Esophagus (tissue), 2 donors: ENCODE data around the gene WNT2. TPM values are rescaled to one million over a fixed set of nuclear protein-coding genes. Genes with fewer than 3 reads are reported as not detected.

Experiments
- H3K27ac ChIP-seq, 2 donors: one replicate each; pipeline ENCODE4 v1.5.1; 2013; ENCODE audit warnings: low read depth in 2 of 2, mild to moderate bottlenecking in 2 of 2, inconsistent platforms in 1 of 2, low read length in 1 of 2, moderate library complexity in 1 of 2
- H3K27me3 ChIP-seq, 2 donors: one replicate each; pipeline ENCODE4 v1.6.1; 2013; ENCODE audit warnings: low read length in 2 of 2, control low read depth in 1 of 2, mild to moderate bottlenecking in 1 of 2; ENCODE audit not compliant: insufficient read depth in 2 of 2, control insufficient read depth in 1 of 2
- H3K36me3 ChIP-seq, 2 donors: one replicate each; pipeline ENCODE4 v1.6.1; 2013; ENCODE audit warnings: low read length in 1 of 2; ENCODE audit not compliant: control insufficient read depth in 2 of 2, insufficient read depth in 2 of 2
- H3K4me1 ChIP-seq, 2 donors: one replicate each; pipeline ENCODE4 v1.6.1; 2013; ENCODE audit warnings: low read length in 1 of 2; ENCODE audit not compliant: control insufficient read depth in 2 of 2, insufficient read depth in 2 of 2
- H3K4me3 ChIP-seq, 2 donors: one replicate each; pipeline ENCODE4 v1.5.1; 2013; ENCODE audit warnings: low read length in 2 of 2, mild to moderate bottlenecking in 2 of 2, low read depth in 1 of 2, moderate library complexity in 1 of 2
- H3K9me3 ChIP-seq, 2 donors: one replicate each; pipeline ENCODE4 v1.6.1; 2013; ENCODE audit warnings: mild to moderate bottlenecking in 2 of 2, low read depth in 1 of 2, low read length in 1 of 2, moderate library complexity in 1 of 2; ENCODE audit not compliant: control insufficient read depth in 2 of 2, insufficient read depth in 1 of 2
- WGBS, 2 donors: extraction: QIAGEN DNeasy Blood & Tissue Kit; methylation state at CpG; one replicate each; pipeline ENCODE4 v1.1.7; 2013; 5-methylcytosine and 5-hydroxymethylcytosine counted together
- polyA plus RNA-seq, 2 donors: library from polyadenylated mRNA; stranded (reverse); fragments of 200-250 nt; gene quantifications; one replicate each; pipeline ENCODE4 v1.2.3, GENCODE V29; 2013
- donor health status: healthy with polysubstance abuse.
- donor health status: Bipolar disorder and iron deficiency.

WNT2 gene
- polyA plus RNA-seq, 2 donors: 0.02 TPM; not detected in 1

DNA sequence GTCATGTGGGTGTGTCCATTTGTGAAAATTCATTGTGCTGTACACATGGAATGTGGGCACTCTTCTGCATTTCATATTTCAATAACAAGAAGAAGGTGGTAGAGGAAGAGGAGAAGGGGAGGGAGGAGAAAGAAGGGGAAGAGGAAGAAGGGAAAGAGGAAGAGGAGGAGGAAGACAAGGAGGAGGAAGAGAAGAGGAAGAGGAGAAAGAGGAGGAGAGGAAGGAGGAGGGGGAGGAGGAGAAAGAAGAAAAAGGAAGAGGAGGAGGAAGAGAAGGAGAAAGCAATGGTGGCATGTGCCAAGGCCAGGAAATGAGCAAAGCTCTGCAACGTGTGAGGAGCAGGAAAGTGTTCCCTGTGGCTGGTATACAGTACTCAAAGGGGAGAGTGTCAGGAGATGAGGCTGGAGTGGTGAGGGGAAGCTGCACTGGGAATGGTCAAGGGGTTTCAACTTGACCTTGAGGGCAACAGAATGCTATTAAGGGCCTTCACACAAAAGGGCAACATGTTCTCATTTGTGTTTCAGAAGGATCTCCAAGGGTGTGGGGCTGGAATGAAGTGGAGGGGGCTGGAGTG, 40.5 kb downstream of the WNT2 start:
- H3K9me3 ChIP-seq: no peaks in the 10 kb centered on the region
- H3K4me3 ChIP-seq: no peak overlapping the region
- WGBS, 2 donors: 44 to 59% methylated on average over 1 of the region's 1 CpG
- H3K27ac ChIP-seq: no peak overlapping the region
- peaks cover 0 to 3% of the 10 kb centered on the region in 2 donors for H3K4me1 ChIP-seq
- H3K36me3 ChIP-seq: no peaks in the 10 kb centered on the region
- H3K27me3 ChIP-seq: no peaks in the 10 kb centered on the region

DNA sequence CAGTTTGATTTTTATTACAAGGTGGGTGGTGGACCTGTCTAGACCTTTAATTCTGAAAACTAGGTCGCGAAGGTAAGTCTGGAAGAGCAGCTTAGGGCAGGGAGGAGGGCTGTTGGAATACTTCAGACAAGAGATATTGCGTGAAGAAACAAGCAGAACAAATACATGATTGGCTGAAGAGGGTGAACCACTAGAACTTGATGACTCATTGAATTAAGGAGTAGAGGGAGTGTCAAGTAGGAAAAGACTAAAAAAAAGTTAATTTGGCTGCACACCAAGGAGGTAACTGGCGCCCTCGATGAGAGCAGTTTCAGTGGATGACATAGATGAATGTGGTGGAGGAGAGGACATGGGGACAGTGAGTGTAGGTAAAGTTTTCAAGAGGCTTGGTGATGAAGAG, 41.3 kb downstream of the WNT2 start:
- Histone ChIP-seq H3K4me3 (no peak overlapping the region), H3K27ac (no peak overlapping the region), H3K4me1 (peaks cover 0 to 3% of the 10 kb centered on the region in 2 donors), H3K9me3 (no peaks in the 10 kb centered on the region), H3K27me3 (no peaks in the 10 kb centered on the region), H3K36me3 (no peaks in the 10 kb centered on the region)
- WGBS, 2 donors: 50 to 74% methylated on average over 5 of the region's 5 CpGs

DNA sequence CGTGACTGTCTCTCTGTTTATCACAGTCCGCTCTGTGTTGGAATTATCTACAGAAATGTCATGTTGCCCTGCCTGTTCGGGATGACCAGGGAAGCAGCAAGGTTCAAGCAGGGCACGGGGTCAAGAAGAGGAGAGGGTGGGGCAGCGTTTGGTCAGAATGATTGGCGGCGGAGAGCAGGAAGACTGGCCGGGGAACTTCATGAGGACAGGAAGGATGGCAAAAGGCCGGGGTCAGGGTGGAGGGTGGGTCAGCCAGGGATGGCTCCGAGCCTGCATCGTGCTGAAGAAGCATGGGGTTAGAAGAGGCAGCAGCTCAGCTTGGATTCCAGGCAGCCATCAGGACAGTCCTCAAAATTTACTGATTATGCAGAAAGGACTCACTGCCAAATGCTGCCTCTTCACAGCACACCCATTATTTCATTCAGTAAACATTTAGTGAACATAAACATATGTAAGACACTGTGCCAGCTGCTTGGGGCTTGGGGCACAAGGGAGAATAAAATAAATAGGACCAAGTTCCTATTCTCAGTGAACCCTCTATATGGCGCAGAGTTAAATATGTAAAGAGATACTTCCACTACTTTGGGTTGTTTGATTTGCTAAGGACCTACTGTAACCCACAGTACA, 42.8 kb downstream of the WNT2 start:
- no peaks in the 10 kb centered on the region for H3K36me3 ChIP-seq
- whole genome bisulfite sequencing, 2 donors: 66 to 75% methylated on average over 12 of the region's 12 CpGs

GRCh38 chr7:117279203-117279602, 43.7 kb downstream of the WNT2 start:
- H3K9me3 ChIP-seq: no peaks in the 10 kb centered on the region
- no peaks in the 10 kb centered on the region for H3K27me3 ChIP-seq
- WGBS, 2 donors: 81 to 94% methylated on average over 2 of the region's 2 CpGs
- H3K36me3 ChIP-seq: no peaks in the 10 kb centered on the region
- H3K4me1 ChIP-seq: peaks cover 0 to 3% of the 10 kb centered on the region in 2 donors
- no peak overlapping the region for H3K4me3 ChIP-seq
- no peak overlapping the region for H3K27ac ChIP-seq

More for the DNA sequence above, 42.8 kb downstream of the WNT2 start:
- Histone ChIP-seq H3K4me1 (peaks cover 0 to 3% of the 10 kb centered on the region in 2 donors), H3K27me3 (no peaks in the 10 kb centered on the region), H3K27ac (no peak overlapping the region), H3K9me3 (no peaks in the 10 kb centered on the region), H3K4me3 (no peak overlapping the region)

GRCh38 chr7:117278040-117278439, 44.8 kb downstream of the WNT2 start:
- no peaks in the 10 kb centered on the region for H3K9me3 ChIP-seq
- H3K4me1 ChIP-seq: peaks cover 0 to 3% of the 10 kb centered on the region in 2 donors
- no peak overlapping the region for H3K27ac ChIP-seq
- H3K27me3 ChIP-seq: no peaks in the 10 kb centered on the region
- no peaks in the 10 kb centered on the region for H3K36me3 ChIP-seq
- no peak overlapping the region for H3K4me3 ChIP-seq
- 96 to 98% methylated on average over 10 of the region's 10 CpGs for WGBS, 2 donors

- Histone ChIP-seq H3K27me3 (no peaks in the 10 kb centered on the region), H3K9me3 (no peaks in the 10 kb centered on the region), H3K36me3 (no peaks in the 10 kb centered on the region), H3K27ac (no peak overlapping the region), H3K4me3 (no peak overlapping the region), H3K4me1 (peaks cover 0 to 3% of the 10 kb centered on the region in 2 donors)
- WGBS, 2 donors: 79 to 84% methylated on average over 3 of the region's 3 CpGs
Measured at GRCh38 chr7:117277576-117277975, 45.3 kb downstream of the WNT2 start.

DNA sequence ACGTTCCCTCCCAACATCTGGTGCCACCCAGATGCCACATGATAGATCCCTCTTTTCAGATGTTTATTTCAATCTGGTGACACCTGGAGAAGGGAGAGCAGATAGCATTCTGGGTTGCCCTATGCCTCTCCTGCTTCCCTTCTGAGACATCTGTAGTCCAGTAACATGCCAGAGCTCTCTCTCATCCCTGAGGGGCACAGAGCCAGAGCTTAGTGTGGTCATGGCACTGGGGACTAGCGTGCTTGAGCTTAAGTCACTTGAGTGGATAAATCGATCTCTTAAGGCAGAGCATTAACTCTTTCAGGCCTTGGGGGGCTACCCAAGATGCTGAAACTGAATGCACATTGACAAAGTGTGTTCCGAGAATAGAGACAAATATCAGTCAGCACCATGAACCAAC, 47.9 kb downstream of the WNT2 start:
- H3K4me3 ChIP-seq: no peak overlapping the region
- H3K4me1 ChIP-seq: no peaks in the 10 kb centered on the region
- WGBS, 2 donors: 69 to 73% methylated on average over 4 of the region's 4 CpGs
- H3K27me3 ChIP-seq: no peaks in the 10 kb centered on the region
- H3K36me3 ChIP-seq: no peaks in the 10 kb centered on the region
- H3K9me3 ChIP-seq: no peaks in the 10 kb centered on the region
- H3K27ac ChIP-seq: no peak overlapping the region

DNA sequence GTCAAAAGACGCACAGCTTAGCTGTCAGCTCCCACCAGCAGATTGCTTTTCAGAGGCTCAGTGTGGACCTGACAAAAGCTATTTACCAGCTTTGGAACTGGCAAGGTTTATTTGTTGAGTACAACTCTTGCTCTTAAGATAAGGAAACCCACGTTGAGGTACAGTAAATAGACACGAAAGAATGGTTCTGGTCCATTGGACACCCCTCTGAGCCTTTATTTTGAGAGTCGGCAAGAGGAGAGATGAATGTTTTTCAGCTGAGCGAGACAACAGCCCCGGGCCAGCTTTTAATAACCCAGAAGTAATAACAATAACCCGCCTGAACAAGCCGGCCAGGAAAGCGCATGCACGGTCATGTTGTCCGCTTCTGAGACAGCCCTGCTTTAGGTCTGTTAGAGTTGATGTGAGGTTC, 49.0 kb downstream of the WNT2 start:
- 38 to 51% methylated on average over 11 of the region's 11 CpGs for WGBS, 2 donors
- H3K4me1 ChIP-seq: no peaks in the 10 kb centered on the region
- H3K4me3 ChIP-seq: no peak overlapping the region
- no peaks in the 10 kb centered on the region for H3K36me3 ChIP-seq
- no peaks in the 10 kb centered on the region for H3K9me3 ChIP-seq
- no peak overlapping the region for H3K27ac ChIP-seq
- no peaks in the 10 kb centered on the region for H3K27me3 ChIP-seq

GRCh38 chr7:117273325-117273724, 49.5 kb downstream of the WNT2 start:
- H3K9me3 ChIP-seq: no peaks in the 10 kb centered on the region
- H3K4me3 ChIP-seq: no peak overlapping the region
- no peaks in the 10 kb centered on the region for H3K27me3 ChIP-seq
- H3K4me1 ChIP-seq: no peaks in the 10 kb centered on the region
- 44 to 55% methylated on average over 2 of the region's 2 CpGs for WGBS, 2 donors
- H3K27ac ChIP-seq: no peak overlapping the region
- H3K36me3 ChIP-seq: no peaks in the 10 kb centered on the region
